Transverse colon (tissue), 4 donors: ENCODE data around the gene TMEM171. TPM values are rescaled to one million over a fixed set of nuclear protein-coding genes. Genes with fewer than 3 reads are reported as not detected.
A peak's percentile ranks its signal among the peaks of the same experiment; 100 is the strongest.

Experiments
- DNase-seq: peaks from one replicate; pipeline ENCODE4 v3.0.0-alpha.2; 2019
- H3K27ac ChIP-seq, 4 donors: fragments of 200-600 bp; sonication (generic); 2 replicates each; pipeline ENCODE4 v1.5.1; 2016 to 2018; ENCODE audit warnings: inconsistent platforms in 4 of 4
- H3K27me3 ChIP-seq: fragments of 200-600 bp; sonication (generic); 2 replicates; pipeline ENCODE4 v1.5.1; 2017; ENCODE audit warnings: inconsistent platforms
- H3K36me3 ChIP-seq, 4 donors: fragments of 200-600 bp; sonication (generic); 2 replicates each; pipeline ENCODE4 v1.5.1; 2017 to 2019; ENCODE audit warnings: inconsistent platforms in 4 of 4
- H3K4me1 ChIP-seq, 4 donors: fragments of 200-600 bp; sonication (generic); 2 replicates each; pipeline ENCODE4 v1.5.1; 2017 to 2020; ENCODE audit warnings: inconsistent platforms in 4 of 4
- H3K4me3 ChIP-seq, 4 donors: fragments of 200-600 bp; sonication (generic); 1 replicate in 1 of 4; 2 replicates in 3 of 4; pipeline versions ENCODE4 v1.5.1 to v1.6.1; 2017 to 2019; ENCODE audit warnings: inconsistent platforms in 4 of 4
- H3K9me3 ChIP-seq, 2 donors: fragments of 200-600 bp; sonication (generic); 2 replicates each; pipeline ENCODE4 v1.5.1; 2017 to 2019; ENCODE audit warnings: inconsistent platforms in 2 of 2
- CTCF ChIP-seq, 5 experiments: fragments of 200-600 bp in 3 of 5; fragments of 450-650 bp in 2 of 5; sonication (generic) in 3 of 5; IDR thresholded peaks; 1 replicate in 2 of 5; 2 replicates in 3 of 5; pipeline ENCODE4 v1.5.1; 2016 to 2017; ENCODE audit warnings: antibody characterized with exemption in 5 of 5, inconsistent platforms in 3 of 5, mild to moderate bottlenecking in 2 of 5, moderate library complexity in 1 of 5
- EP300 ChIP-seq: sonication (generic); formaldehyde crosslinking; IDR thresholded peaks from one replicate; pipeline ENCODE4 v1.6.1; 2017; ENCODE audit warnings: antibody characterized with exemption, low read depth
- POLR2A ChIP-seq: fragments of 450-650 bp; IDR thresholded peaks from one replicate; pipeline ENCODE4 v1.6.1; 2016; ENCODE audit warnings: antibody characterized with exemption, mild to moderate bottlenecking, moderate library complexity
- POLR2AphosphoS5 ChIP-seq, 3 donors: sonication (generic); formaldehyde crosslinking; IDR thresholded peaks; one replicate each; pipeline ENCODE4 v1.6.1; 2016; ENCODE audit warnings: antibody characterized with exemption in 3 of 3
- WGBS, 2 donors: methylation state at CpG; one replicate each; pipeline ENCODE4 v1.1.5; 2018; ENCODE audit warnings: low coverage in 1 of 2; 5-methylcytosine and 5-hydroxymethylcytosine counted together
- in situ Hi-C, 4 donors: fragments of 200-750 bp; cut with MboI; loops; one replicate each; pipeline versions ENCODE4 v1.15.0 to v1.15.1; 2017; ENCODE audit warnings: low sequenced_read_pairs in 3 of 4, low pct_ligation_motif_present in 1 of 4, low pct_unique_long_range_greater_than_20kb in 1 of 4
- intact Hi-C: fragments of 100-400 bp; cut with DNase I; formaldehyde crosslinking; loops from one replicate; pipeline ENCODE4 v1.15.1; 2023; ENCODE audit warnings: low total_unique reads
- total RNA-seq, 4 donors: library from RNA; depleted of rRNA; stranded (reverse); fragments of >200 nt; gene quantifications; one replicate each; pipeline ENCODE4 v1.1.0, GENCODE V29; 2016

The TMEM171 gene
- total RNA-seq, 4 donors from 2014 or later, result 32.8 to 179 (median 114) TPM

GRCh38 chr5:73152411-73153388 is 32.3 kb downstream of the TMEM171 start:
- Histone ChIP-seq H3K9me3 (no peaks in the 10 kb centered on the region), H3K4me3 (no peak overlapping the region), H3K36me3 (no peaks in the 10 kb centered on the region), H3K4me1 (peaks cover 0 to 12% (median 2%) of the 10 kb centered on the region in 4 donors), H3K27me3 (no peaks in the 10 kb centered on the region), H3K27ac (no peak overlapping the region)
- intact Hi-C loops (no loop called here), in situ Hi-C loops (no loop called here)
- TF ChIP-seq EP300 (no peak), POLR2A (no peak), POLR2AphosphoS5 (IDR thresholded peaks at IDR 0.05) (no peak), CTCF (IDR thresholded peaks at IDR 0.05) (peak in 2 of 5 experiments; percentile 9 to 14)
- WGBS, 2 donors, result 69 to 78% methylated on average over 5 to 14 of the region's 14 CpGs
- DNase-seq, result no peak

GRCh38 chr5:73153513-73153912 is 33.1 kb downstream of the TMEM171 start:
- peaks cover 0 to 12% (median 2%) of the 10 kb centered on the region in 4 donors for H3K4me1 ChIP-seq
- WGBS, 2 donors, result 65 to 79% methylated on average over 6 to 7 of the region's 7 CpGs
- H3K27ac ChIP-seq, result no peak overlapping the region
- in situ Hi-C loops (no loop called here), intact Hi-C loops (no loop called here)
- no peaks in the 10 kb centered on the region for H3K27me3 ChIP-seq
- no peaks in the 10 kb centered on the region for H3K9me3 ChIP-seq
- DNase-seq, result no peak
- H3K36me3 ChIP-seq, result no peaks in the 10 kb centered on the region
- TF ChIP-seq POLR2A (no peak), POLR2AphosphoS5 (IDR thresholded peaks at IDR 0.05) (no peak), CTCF (IDR thresholded peaks at IDR 0.05) (no peak), EP300 (no peak)
- no peak overlapping the region for H3K4me3 ChIP-seq

- intact Hi-C loops (no loop called here), in situ Hi-C loops (no loop called here)
- Histone ChIP-seq H3K27me3 (no peaks in the 10 kb centered on the region), H3K4me1 (peaks cover 0 to 12% (median 2%) of the 10 kb centered on the region in 4 donors), H3K4me3 (no peak overlapping the region), H3K9me3 (no peaks in the 10 kb centered on the region), H3K36me3 (no peaks in the 10 kb centered on the region), H3K27ac (no peak overlapping the region)
- 74% methylated on average over 3 to 5 of the region's 5 CpGs for WGBS, 2 donors
- TF ChIP-seq CTCF (IDR thresholded peaks at IDR 0.05) (no peak), POLR2AphosphoS5 (IDR thresholded peaks at IDR 0.05) (no peak), EP300 (no peak), POLR2A (no peak)
- no peak for DNase-seq
Observed at GRCh38 chr5:73154208-73155006, 34.0 kb downstream of the TMEM171 start.
